Activated T-helper 1 cell treated with anti-CD3 and anti-CD28 coated beads, Interleukin-12 subunit alpha, Interleukin-12 subunit beta, Interleukin-2, Interleukin-4 antibody, amounts not matched to agents 30 ng/mL and 10 ng/mL and 1 ng/mL, durations not matched to agents 14 hours and 24 hours and 36 hours (primary cell): Measurements from ENCODE around the gene ELF2. TPM values are rescaled to one million over a fixed set of nuclear protein-coding genes. Genes with fewer than 3 reads are reported as not detected.
"Not testable (repeated sequence)": the region's sequence is repeated elsewhere in the genome, so short reads cannot be mapped to it uniquely, and the experiment has no call there.

Experiments used
- DNase-seq: peaks from one replicate; pipeline ENCODE4 v3.0.0; 2021; ENCODE audit warnings: low spot score
- H3K27ac Mint-ChIP-seq: one replicate; pipeline ENCODE4 v1.8.0; 2021; ENCODE audit warnings: mild to moderate bottlenecking, mixed read lengths
- H3K27me3 Mint-ChIP-seq: one replicate; pipeline ENCODE4 v1.8.0; 2022; ENCODE audit warnings: mild to moderate bottlenecking, moderate library complexity, mixed read lengths; ENCODE audit not compliant: insufficient read depth
- H3K36me3 Mint-ChIP-seq: one replicate; pipeline ENCODE4 v1.8.0; 2021; ENCODE audit warnings: low read depth, mixed read lengths
- H3K4me1 Mint-ChIP-seq: one replicate; pipeline ENCODE4 v1.8.0; 2021; ENCODE audit warnings: low read depth, mixed read lengths
- H3K4me3 Mint-ChIP-seq: one replicate; pipeline ENCODE4 v1.8.0; 2021; ENCODE audit warnings: mild to moderate bottlenecking, moderate library complexity, mixed read lengths
- H3K9me3 Mint-ChIP-seq: one replicate; pipeline ENCODE4 v1.8.0; 2021; ENCODE audit warnings: mixed read lengths
- intact Hi-C: fragments of 100-400 bp; cut with micrococcal nuclease; formaldehyde crosslinking; loops from one replicate; pipeline ENCODE4 v1.15.1; 2024
- total RNA-seq: library from RNA; stranded (reverse); gene quantifications from 2 replicates; pipeline ENCODE4 v1.2.3, GENCODE V29; 2022

The ELF2 gene
- total RNA-seq, 1 donor from 2014 or later = 26.3 TPM

DNA sequence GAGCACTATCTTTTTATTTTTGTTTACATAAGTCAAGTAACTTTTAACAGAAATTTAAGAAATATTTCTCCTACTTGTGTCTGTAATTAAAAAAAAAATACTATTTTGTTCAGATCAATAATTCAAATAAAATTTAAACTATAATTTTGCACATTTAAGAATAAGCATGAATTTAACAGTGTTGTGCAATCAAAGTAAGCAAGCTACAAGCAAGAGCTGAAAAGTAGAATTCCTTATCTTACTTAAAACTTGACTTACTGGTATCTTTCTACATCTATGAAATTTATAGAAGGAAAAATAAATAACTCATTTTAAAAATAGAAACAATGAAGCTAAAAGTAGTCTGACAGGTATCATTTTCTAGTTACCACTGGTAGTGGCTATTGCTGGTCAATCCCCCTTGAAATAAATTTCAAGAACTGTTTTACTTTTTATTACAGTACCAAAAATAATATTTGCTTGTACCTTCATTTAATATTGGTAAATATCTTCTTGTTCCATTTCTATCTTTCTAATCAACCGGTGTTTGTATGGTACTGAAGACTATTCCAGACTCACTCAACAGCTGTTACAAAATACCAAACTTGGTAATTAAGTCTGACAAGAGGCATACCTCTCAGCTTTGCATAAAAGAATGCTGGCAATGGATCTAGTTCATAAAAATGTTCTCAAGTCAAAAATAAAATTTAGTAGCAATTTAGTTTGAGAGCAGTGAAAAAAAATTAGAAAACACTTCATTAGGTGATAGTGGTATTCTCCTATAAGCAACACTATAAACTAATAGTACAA, 99.3 kb downstream of the ELF2 start:
- DNase-seq = no peak
- intact Hi-C loops = no loop called here
- Mint-ChIP-seq H3K27ac (no peak overlapping the region), H3K4me1 (peaks cover 15% of the 10 kb centered on the region), H3K4me3 (no peak overlapping the region), H3K9me3 (no peaks in the 10 kb centered on the region), H3K36me3 (peaks cover 7% of the 10 kb centered on the region), H3K27me3 (no peaks in the 10 kb centered on the region)

DNA sequence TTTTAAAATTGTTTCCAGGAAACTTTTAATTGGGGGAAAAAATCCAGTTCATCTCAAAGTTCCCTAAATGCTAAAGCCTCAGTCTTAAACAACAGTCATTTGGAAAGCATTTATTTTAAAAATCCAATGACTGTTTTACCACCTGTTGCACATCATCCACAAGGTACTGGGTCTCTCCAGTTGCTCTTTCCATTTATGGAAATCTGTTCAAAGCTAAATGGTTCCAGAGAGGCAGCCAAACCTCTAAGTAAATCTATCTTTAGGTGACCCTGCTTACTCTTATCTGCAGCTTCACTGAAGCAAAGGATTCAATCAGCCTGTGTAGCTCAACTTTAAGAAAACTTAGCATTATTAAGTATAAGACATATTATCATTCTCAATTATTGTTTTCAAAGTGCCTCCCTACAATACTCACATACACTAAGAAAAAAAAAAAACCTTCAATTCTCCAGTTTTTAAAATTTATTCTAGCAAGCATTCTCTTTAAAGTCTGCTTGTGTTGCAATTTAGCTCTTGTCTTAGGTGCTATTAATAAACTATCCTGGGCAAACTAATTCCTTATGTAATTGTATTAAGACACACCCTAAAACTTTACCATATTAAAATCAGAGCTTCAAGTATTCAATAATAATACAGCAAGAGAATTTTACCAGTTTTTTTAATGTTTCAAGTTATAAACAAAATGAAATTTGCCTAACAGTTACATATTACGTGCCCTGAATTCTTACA, 100.8 kb downstream of the ELF2 start:
- Mint-ChIP-seq H3K4me3 (no peak overlapping the region), H3K4me1 (peaks cover 5% of the 10 kb centered on the region), H3K27me3 (no peaks in the 10 kb centered on the region), H3K27ac (no peak overlapping the region), H3K9me3 (no peaks in the 10 kb centered on the region), H3K36me3 (peaks cover 11% of the 10 kb centered on the region)
- DNase-seq = no peak
- intact Hi-C loops = no loop called here

DNA sequence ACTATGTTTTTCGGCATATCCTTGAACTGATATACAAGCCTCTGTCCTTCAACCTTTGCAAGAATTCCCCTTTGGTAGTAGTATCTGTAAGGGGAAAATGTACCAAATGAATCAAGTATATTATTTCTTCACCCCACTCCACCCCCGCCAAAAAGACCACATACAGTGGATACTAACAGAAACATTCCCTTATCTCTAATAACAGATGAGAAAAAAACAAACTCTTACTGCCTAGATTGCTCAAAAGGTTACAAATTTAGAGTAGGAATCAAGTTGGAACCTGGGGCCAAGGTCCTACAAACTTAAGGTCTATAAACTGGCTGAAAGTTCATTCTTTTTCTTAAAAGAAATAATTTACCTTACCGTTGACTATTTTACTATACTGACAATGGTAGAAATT, 116.4 kb downstream of the ELF2 start:
- Mint-ChIP-seq H3K27me3 (no peaks in the 10 kb centered on the region), H3K4me3 (no peak overlapping the region), H3K9me3 (no peaks in the 10 kb centered on the region), H3K36me3 (peaks cover 43% of the 10 kb centered on the region), H3K4me1 (peaks cover 12% of the 10 kb centered on the region), H3K27ac (no peak overlapping the region)
- DNase-seq = no peak
- intact Hi-C loops = no loop called here

DNA sequence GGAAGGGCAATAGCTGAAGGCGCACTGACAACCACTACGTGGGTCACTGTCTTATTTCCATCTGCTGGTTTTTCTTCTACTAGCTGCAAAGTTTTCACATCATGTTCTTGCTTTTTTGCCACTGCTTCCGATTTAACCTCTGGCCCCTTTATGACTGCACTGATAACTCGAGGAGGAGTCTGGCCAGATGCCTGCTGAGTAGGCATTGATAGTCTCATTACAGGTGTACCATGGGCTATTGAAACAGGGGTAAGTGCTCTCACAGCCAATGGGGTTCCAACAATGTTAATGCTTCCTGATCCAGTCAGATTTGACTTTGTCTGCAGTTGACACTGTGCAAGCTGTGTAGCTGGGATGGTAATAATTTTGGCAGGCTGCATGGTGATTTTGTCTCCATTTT, 118.0 kb downstream of the ELF2 start:
- Mint-ChIP-seq H3K4me1 (peaks cover 18% of the 10 kb centered on the region), H3K36me3 (peaks cover 51% of the 10 kb centered on the region)
- intact Hi-C loops, DNase-seq, H3K27me3 Mint-ChIP-seq, H3K27ac Mint-ChIP-seq, H3K4me3 Mint-ChIP-seq, H3K9me3 Mint-ChIP-seq: not testable (repeated sequence)

DNA sequence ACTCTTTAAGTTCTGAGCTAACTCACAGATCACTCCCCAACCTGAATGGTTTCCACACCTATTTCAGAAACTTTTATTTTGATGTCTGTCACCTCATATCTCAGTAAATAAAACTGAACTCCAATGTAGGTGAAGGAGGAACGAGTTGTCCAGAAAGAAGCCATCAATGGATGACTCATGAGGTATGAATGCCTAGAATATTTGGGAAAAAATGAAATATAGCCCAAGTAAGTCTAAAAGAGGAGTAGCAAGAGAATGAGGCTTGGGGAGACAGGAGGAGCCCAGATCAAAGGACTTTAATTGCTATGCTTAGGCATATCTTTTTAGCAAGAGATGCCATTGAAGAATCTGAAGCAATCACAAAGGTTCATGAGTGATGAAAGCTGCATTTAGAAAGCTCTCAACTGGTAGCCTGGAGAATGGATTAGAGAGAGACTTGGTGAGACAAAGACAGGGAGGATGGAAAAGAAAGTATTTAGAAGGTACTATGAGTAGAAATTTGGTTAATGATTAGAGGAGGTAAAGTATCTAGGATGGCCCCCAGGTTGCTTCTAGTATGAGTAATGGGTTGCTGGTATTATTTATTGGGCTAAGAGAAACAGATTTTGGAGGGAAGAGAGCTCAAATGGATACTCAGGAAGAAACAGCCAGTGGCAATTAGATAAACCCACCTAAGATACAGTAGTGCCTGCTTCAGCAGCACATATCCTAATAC, 122.1 kb downstream of the ELF2 start:
- H3K36me3 Mint-ChIP-seq = peaks cover 33% of the 10 kb centered on the region

DNA sequence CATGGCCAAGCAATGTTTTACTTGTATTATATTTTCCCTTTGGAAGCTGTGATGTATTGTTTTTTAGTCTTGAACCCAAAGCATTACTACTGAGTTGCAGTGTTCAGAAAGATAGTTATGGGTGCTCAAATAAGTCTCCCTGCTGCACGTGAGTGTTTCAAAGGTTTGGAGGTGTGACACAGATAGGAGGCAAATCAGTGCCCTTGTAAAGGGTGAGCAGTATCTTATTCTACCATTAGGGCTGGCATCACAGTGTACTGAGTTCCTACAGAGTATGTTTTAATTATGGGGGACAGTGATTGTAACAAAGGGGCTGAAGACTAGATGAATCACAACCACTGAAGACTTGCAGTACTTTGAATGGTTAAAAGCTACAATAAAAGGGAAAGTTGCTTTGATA, 123.1 kb downstream of the ELF2 start:
- Mint-ChIP-seq H3K4me3 (no peak overlapping the region), H3K27ac (no peak overlapping the region), H3K9me3 (no peaks in the 10 kb centered on the region), H3K27me3 (no peaks in the 10 kb centered on the region), H3K36me3 (peaks cover 28% of the 10 kb centered on the region), H3K4me1 (peaks cover 15% of the 10 kb centered on the region)
- no peak for DNase-seq
- intact Hi-C loops = no loop called here

More for the DNA sequence above, 122.1 kb downstream of the ELF2 start:
- H3K27me3 Mint-ChIP-seq = no peaks in the 10 kb centered on the region
- H3K4me1 Mint-ChIP-seq = peaks cover 18% of the 10 kb centered on the region
- peak overlapping the region; percentile 5 for H3K27ac Mint-ChIP-seq
- H3K9me3 Mint-ChIP-seq = no peaks in the 10 kb centered on the region
- intact Hi-C loops = no loop called here
- no peak overlapping the region for H3K4me3 Mint-ChIP-seq
- DNase-seq = no peak

DNA sequence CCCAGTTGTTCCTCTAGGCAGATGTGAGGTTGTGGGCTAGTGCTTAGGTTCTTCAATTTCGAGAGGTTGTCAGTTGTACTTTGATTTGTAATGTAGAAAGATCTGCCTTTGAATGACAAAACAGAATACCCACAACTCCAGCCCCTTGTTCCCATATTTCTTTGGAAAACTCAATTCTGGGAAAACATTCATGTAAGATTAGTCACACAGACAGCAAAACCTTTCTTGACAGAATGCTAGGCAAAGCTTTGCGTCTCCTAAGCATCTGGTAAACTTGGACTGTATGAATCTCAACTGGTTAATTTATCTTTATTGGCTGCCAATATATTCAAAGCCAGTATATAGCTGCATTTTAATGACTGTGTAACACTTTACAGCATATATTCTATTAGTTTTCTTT, 126.6 kb downstream of the ELF2 start:
- no peaks in the 10 kb centered on the region for H3K9me3 Mint-ChIP-seq
- intact Hi-C loops = no loop called here
- H3K4me3 Mint-ChIP-seq = no peak overlapping the region
- DNase-seq = no peak
- H3K4me1 Mint-ChIP-seq = peaks cover 12% of the 10 kb centered on the region
- no peak overlapping the region for H3K27ac Mint-ChIP-seq
- H3K36me3 Mint-ChIP-seq = peaks cover 28% of the 10 kb centered on the region
- no peaks in the 10 kb centered on the region for H3K27me3 Mint-ChIP-seq

- DNase-seq = no peak
- H3K36me3 Mint-ChIP-seq = peaks cover 23% of the 10 kb centered on the region
Observed at GRCh38 chr4:139048026-139048425, 129.0 kb downstream of the ELF2 start.

DNA sequence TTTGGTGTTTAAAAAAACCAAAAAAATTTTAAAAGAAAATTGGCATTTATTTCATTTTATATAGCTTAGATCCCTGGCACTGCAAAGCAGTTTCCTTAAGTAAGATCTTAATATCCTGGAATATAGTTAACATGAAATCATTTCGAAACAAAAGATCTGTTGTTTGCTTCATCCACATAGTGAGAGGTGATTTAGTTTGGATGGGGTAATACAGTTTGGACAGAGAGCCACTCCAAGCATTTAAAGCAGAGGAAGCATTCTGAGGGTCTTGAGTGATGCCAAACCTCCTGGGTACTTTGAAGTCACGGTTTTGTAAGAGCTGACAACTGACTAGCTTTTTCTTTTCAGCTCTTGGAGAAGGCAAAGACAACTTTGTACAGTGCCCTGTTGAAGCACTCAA, 132.7 kb downstream of the ELF2 start:
- intact Hi-C loops = no loop called here
- Mint-ChIP-seq H3K9me3 (no peaks in the 10 kb centered on the region), H3K4me1 (peaks cover 12% of the 10 kb centered on the region), H3K36me3 (peaks cover 25% of the 10 kb centered on the region), H3K27ac (no peak overlapping the region), H3K4me3 (no peak overlapping the region), H3K27me3 (no peaks in the 10 kb centered on the region)
- no peak for DNase-seq

More at GRCh38 chr4:139048026-139048425, 129.0 kb downstream of the ELF2 start:
- Mint-ChIP-seq H3K27ac (peak overlapping the region; percentile 29), H3K4me1 (peaks cover 7% of the 10 kb centered on the region), H3K9me3 (no peaks in the 10 kb centered on the region), H3K27me3 (no peaks in the 10 kb centered on the region), H3K4me3 (no peak overlapping the region)
- intact Hi-C loops = loop anchor here (5.0 kb wide), 1 partner anchor 34 kb away; no protein-coding TSS in a partner anchor

DNA sequence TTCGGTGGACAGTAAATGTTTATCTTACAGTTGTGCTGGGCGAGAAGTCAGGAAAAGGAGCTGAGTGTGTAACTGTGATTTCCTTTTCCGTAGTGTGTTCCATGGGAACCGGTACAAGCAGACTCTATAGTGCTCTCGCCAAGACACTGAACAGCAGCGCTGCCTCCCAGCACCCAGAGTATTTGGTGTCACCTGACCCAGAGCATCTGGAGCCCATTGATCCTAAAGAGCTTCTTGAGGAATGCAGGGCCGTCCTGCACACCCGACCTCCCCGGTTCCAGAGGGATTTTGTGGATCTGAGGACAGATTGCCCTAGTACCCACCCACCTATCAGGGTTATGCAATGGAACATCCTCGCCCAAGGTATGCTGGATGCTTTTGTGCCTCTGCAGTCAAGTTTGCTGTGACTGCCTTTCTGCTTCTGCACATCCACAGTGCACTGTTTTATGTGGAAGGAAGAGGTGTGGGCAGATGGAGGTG, 134.0 kb downstream of the ELF2 start:
- Mint-ChIP-seq H3K27me3 (no peaks in the 10 kb centered on the region), H3K9me3 (no peaks in the 10 kb centered on the region), H3K36me3 (peaks cover 21% of the 10 kb centered on the region), H3K4me1 (peaks cover 11% of the 10 kb centered on the region), H3K4me3 (no peak overlapping the region), H3K27ac (no peak overlapping the region)
- intact Hi-C loops = no loop called here
- DNase-seq = no peak

DNA sequence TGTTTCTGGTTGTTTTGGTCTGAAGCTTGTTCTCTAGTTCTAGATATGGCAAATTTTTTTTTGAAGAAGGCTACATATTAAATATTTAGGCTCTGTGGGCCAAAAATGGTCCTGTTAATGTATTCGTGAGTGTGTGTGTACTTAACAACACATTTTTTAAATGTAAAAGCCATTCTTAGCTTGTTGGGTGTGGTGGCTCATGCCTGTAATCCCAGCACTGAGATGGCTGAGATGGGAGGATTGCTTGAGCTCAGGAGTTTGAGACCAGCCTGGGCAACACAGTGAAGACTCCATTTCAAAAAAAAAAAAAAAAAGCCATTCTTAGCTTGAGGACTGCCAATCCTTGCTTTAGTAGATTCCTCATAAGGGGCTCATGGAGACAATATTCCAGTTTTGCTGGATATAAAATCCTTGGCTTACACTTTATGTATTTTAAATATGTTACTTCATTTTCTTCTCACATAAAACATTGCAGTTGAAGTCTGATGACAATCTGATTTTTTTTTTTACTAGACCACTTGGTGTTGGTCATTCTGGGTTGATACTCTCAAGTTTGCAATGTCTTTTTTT, 138.1 kb downstream of the ELF2 start:
- no peak for DNase-seq
- H3K4me1 Mint-ChIP-seq = peaks cover 5% of the 10 kb centered on the region
- no peak overlapping the region for H3K4me3 Mint-ChIP-seq
- no peak overlapping the region for H3K27ac Mint-ChIP-seq
- H3K36me3 Mint-ChIP-seq = peaks cover 11% of the 10 kb centered on the region
- intact Hi-C loops = no loop called here
- no peaks in the 10 kb centered on the region for H3K27me3 Mint-ChIP-seq
- H3K9me3 Mint-ChIP-seq = no peaks in the 10 kb centered on the region

DNA sequence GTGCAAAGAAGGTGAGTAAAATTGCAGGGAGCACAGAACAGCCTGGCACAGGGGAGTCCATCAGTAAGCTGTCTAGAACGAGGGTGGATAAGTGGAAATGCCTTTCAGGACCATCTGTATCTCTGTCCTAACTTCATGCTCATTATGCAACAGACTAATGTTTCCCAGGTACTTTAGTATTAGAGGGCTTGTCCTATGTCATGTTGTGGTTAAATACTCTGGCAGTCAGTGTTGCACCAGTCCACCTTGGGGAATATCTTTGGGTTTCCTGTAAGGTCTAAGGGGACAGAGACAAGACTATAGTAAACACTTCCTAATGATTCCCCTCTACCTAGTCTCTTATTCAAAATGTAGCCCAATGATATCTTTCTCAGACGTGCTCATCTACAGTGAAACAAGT, 140.1 kb downstream of the ELF2 start:
- H3K4me1 Mint-ChIP-seq = peaks cover 5% of the 10 kb centered on the region
- H3K27me3 Mint-ChIP-seq = no peaks in the 10 kb centered on the region
- no peak for DNase-seq
- no peak overlapping the region for H3K27ac Mint-ChIP-seq
- H3K36me3 Mint-ChIP-seq = peaks cover 7% of the 10 kb centered on the region
- H3K9me3 Mint-ChIP-seq = no peaks in the 10 kb centered on the region
- intact Hi-C loops = no loop called here
- H3K4me3 Mint-ChIP-seq = no peak overlapping the region
